GM06990 (cell line): Measurements from ENCODE around the gene IGFL3.
"Not testable (repeated sequence)": the region's sequence is repeated elsewhere in the genome, so short reads cannot be mapped to it uniquely, and the experiment has no call there.

Experiments used
- DNase-seq: peaks from one replicate; pipeline ENCODE4 v3.0.0-alpha.2; 2011; ENCODE audit not compliant: insufficient read length; ENCODE audit errors: extremely low read depth
- H3K27me3 ChIP-seq: replicated peaks from 2 replicates; pipeline ENCODE4 v1.6.0; 2011; ENCODE audit warnings: low read length; ENCODE audit not compliant: control insufficient read depth, insufficient read depth
- H3K36me3 ChIP-seq: 2 replicates; pipeline ENCODE4 v1.5.1; 2011; ENCODE audit warnings: low read length; ENCODE audit not compliant: control insufficient read depth, insufficient read depth
- H3K4me3 ChIP-seq: replicated peaks from 2 replicates; pipeline ENCODE4 v1.5.1; 2011; ENCODE audit warnings: low read depth, mild to moderate bottlenecking, control low read depth, low read length
- TF ChIP-seq, protein P1 (sequence below): IDR thresholded peaks from 2 replicates; pipeline ENCODE4 v1.5.1; 2011; ENCODE audit warnings: low read length, control low read depth, mild to moderate bottlenecking, inconsistent platforms; ENCODE audit not compliant: insufficient read depth, poor library complexity, severe bottlenecking

The IGFL3 gene

DNA sequence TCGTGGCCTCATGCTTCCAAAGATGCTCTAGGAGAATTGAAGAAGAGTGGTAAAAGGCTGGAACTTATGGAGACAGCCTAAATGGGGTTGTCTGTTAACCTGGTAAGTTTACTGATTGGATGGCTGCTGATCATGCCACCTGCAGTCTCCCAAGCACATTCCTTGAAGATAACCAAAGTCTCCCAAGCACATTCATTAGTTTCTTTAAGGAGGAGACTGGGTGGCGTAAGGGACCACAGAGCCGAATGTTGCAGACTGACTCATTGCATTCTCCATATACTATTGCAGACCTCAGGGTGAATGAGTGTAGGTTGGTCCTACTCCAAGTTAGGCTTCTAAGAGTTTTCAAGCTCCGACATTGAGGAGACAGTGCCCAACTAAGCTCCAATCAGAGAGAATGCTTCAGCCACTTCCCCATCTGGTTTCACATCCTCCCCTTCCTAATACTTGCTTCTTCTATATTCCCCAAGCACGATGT is at the start of gene IGFL3:
TSS of gene IGFL3 (minus strand) at position 51 of the 478 bp plus-strand sequence. CDS start at position 12, 39 bp downstream.
- H3K4me3 ChIP-seq = no peak within 1 kb of the TSS
- TF ChIP-seq, protein P1, sequence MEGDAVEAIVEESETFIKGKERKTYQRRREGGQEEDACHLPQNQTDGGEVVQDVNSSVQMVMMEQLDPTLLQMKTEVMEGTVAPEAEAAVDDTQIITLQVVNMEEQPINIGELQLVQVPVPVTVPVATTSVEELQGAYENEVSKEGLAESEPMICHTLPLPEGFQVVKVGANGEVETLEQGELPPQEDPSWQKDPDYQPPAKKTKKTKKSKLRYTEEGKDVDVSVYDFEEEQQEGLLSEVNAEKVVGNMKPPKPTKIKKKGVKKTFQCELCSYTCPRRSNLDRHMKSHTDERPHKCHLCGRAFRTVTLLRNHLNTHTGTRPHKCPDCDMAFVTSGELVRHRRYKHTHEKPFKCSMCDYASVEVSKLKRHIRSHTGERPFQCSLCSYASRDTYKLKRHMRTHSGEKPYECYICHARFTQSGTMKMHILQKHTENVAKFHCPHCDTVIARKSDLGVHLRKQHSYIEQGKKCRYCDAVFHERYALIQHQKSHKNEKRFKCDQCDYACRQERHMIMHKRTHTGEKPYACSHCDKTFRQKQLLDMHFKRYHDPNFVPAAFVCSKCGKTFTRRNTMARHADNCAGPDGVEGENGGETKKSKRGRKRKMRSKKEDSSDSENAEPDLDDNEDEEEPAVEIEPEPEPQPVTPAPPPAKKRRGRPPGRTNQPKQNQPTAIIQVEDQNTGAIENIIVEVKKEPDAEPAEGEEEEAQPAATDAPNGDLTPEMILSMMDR = no peak
- no peaks in the 10 kb centered on the region for H3K36me3 ChIP-seq
- no peaks in the 10 kb centered on the region; the same call in 1 of the 2 replicates for H3K27me3 ChIP-seq
- DNase-seq = no peak

DNA sequence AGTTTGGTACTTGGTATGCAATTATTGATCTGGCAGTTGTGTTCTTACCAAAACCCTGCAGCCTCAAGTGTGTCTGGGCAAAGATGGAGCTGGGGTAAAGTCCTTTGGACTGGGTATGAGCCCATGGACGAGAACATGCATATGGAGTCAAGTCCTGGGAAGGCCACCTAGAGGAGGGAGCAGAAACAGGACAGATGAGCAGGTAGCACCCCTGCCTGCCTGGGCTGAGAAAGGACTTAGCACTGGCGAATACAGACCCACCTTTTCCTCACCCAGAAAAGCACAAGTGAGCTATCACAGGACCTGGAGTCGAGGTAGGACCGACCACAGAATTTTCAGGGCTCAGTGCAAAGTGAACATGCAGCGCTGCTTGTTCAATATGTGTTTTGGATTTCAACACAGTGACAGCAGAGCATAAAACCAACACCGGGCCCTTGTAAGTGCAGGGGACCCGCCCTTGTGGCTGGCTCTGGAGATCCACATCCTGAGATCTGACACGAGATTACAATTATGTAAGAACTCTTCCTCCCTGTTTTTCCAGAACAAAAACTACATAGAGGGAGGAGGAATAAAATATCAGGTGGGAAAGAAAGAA is 49.5 kb upstream of the IGFL3 start:
- Histone ChIP-seq H3K36me3 (no peaks in the 10 kb centered on the region), H3K4me3 (no peak overlapping the region), H3K27me3 (no peaks in the 10 kb centered on the region)
- TF ChIP-seq, protein P1 = no peak
- DNase-seq = no peak

DNA sequence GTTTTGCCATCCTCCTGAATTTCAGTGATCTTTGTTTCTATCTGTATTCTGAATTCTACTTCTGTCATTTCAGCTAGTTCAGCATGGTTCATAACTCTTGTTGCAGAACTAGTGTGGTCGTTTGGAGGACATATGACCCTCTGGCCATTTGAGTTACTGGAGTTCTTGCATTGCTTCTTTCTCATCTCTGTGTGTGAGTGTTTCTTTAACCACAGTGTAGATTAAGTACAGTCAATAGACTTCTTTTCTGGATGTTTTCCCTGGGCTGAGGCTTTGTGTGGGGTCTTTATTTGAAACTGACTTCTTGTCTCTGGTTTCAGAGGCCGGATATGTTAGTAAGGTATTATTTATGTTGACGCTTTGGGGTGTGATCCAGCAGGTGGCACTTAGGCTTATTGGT is 38.2 kb upstream of the IGFL3 start:
- no peak for DNase-seq
- TF ChIP-seq, protein P1 = no peak
- no peaks in the 10 kb centered on the region for H3K36me3 ChIP-seq

DNA sequence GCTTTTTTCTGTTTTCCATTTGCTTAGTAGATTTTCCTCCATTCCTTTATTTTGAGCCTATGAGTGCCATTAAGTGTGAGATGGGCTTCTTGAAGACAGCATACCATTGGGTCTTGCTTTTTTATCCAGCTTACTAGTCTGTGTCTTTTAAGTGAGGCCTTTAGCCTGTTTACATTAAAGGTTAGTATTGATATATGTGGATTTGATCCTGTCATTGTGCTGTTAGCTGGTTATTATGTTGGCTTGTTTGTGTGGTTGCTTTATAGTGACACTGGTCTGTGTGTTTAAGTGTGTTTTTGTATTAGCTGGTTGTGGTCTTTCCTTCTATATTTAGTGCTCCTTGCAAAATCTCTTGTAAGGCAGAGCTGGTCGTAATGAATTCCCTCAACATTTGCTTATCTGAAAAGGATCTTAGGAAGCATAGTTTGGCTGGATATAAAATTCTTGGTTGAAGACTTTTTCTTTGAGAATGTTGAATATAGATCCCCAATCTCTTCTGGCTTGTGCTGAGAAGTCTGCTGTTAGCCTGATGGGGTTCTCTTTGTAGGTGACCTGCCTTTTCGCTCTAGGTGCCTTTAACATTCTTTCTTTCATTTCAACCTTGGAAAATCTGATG is 37.3 kb upstream of the IGFL3 start:
- H3K36me3 ChIP-seq, H3K4me3 ChIP-seq, DNase-seq, H3K27me3 ChIP-seq: not testable (repeated sequence)

More for the DNA sequence above, 38.2 kb upstream of the IGFL3 start:
- H3K4me3 ChIP-seq = no peak overlapping the region
- no peaks in the 10 kb centered on the region; the same call in 1 of the 2 replicates for H3K27me3 ChIP-seq

GRCh38 chr19:46160233-46160775 is 35.8 kb upstream of the IGFL3 start:
- Histone ChIP-seq H3K36me3 (no peaks in the 10 kb centered on the region), H3K4me3 (no peak overlapping the region), H3K27me3 (no peaks in the 10 kb centered on the region; the same call in 1 of the 2 replicates)
- TF ChIP-seq, protein P1 = no peak
- no peak for DNase-seq
